ENCODE measurements around the gene EXT2. TPM values are rescaled to one million over a fixed set of nuclear protein-coding genes. Genes with fewer than 3 reads are reported as not detected.

EXT2 gene
- total RNA-seq, 1 experiment from 2014 or later, result 42.8 TPM

- Histone ChIP-seq H4K20me1 (ENCODE audit: insufficient read depth) (no peaks in the 10 kb centered on the region), H3K9me3 (ENCODE audit: control insufficient read depth in 1 of 2, insufficient read depth in 1 of 2, low read depth in 1 of 2, low read length in 2 of 2) (no peaks in the 10 kb centered on the region), H3K4me1 (ENCODE audit: control insufficient read depth in 1 of 2, insufficient read depth in 2 of 2, low read length in 2 of 2) (no peaks in the 10 kb centered on the region), H3K4me2 (ENCODE audit: low read length) (no peak overlapping the region), H2AFZ (ENCODE audit: low read depth, low read length, poor library complexity, severe bottlenecking) (no peak overlapping the region), H3K9me2 (ENCODE audit: insufficient read depth) (no peaks in the 10 kb centered on the region), H3K9ac (ENCODE audit: low read length) (no peak overlapping the region), H3K79me2 (ENCODE audit: insufficient read depth, low read length) (no peaks in the 10 kb centered on the region; the same call in 1 of the 2 replicates), H3K27ac (ENCODE audit: low read depth, low read length) (no peak overlapping the region), H3K27me3 (ENCODE audit: insufficient read depth, low read length) (no peaks in the 10 kb centered on the region), H3K4me3 (replicated peaks in 1 of 2; ENCODE audit: low read depth in 1 of 2, low read length in 2 of 2) (no peak overlapping the region), H3K36me3 (ENCODE audit: control insufficient read depth in 1 of 2, insufficient read depth in 2 of 2, low read length in 2 of 2) (peaks cover 10 to 12% of the 10 kb centered on the region in 2 experiments; a peak in 2 of 4 replicates)
- intact Hi-C loops (cut with micrococcal nuclease), result no loop called here
- RAD21 ChIA-PET (ENCODE audit: low non-redundant PET in 1 of 2, low total read pairs in 2 of 2, uncharacterized antibody in 2 of 2, unreplicated experiment in 2 of 2), result no interaction called here
- TF ChIP-seq SIN3A (IDR thresholded peaks at IDR 0.05; ENCODE audit: low read depth), result no peak
- TF ChIP-seq ZBTB33 (IDR thresholded peaks at IDR 0.05; ENCODE audit: extremely low read depth, insufficient replicate concordance, low read length), result no peak
- no peak for TF ChIP-seq EGR1 (IDR thresholded peaks at IDR 0.05; ENCODE audit: low read depth)
- no peak for TF ChIP-seq TCF7L2 (IDR thresholded peaks at IDR 0.05; ENCODE audit: borderline replicate concordance, extremely low read depth, insufficient read depth, insufficient read length)
- TF ChIP-seq CBX3 (IDR thresholded peaks at IDR 0.05; ENCODE audit: low read depth), result no peak
- no peak for TF ChIP-seq ELF1 (IDR thresholded peaks at IDR 0.05; ENCODE audit: borderline replicate concordance, low read depth)
- TF ChIP-seq ZNF274 (IDR thresholded peaks at IDR 0.05; ENCODE audit: low read depth, low read length), result no peak
- no peak for TF ChIP-seq ZFX (IDR thresholded peaks at IDR 0.05)
- TF ChIP-seq, protein P1, sequence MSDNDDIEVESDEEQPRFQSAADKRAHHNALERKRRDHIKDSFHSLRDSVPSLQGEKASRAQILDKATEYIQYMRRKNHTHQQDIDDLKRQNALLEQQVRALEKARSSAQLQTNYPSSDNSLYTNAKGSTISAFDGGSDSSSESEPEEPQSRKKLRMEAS (IDR thresholded peaks at IDR 0.05), result no peak
- no peak for TF ChIP-seq CEBPB (IDR thresholded peaks at IDR 0.05; ENCODE audit: low read depth)
- no peak for TF ChIP-seq EZH2phosphoT487 (IDR thresholded peaks at IDR 0.05; ENCODE audit: borderline replicate concordance)
- no peak for TF ChIP-seq SRF (IDR thresholded peaks at IDR 0.05; ENCODE audit: low read depth)
- no peak for TF ChIP-seq JUND (IDR thresholded peaks at IDR 0.05)
- TF ChIP-seq YY1 (IDR thresholded peaks at IDR 0.05; ENCODE audit: extremely low read depth, insufficient replicate concordance, low read depth, low read length), result no peak
- TF ChIP-seq RAD21 (IDR thresholded peaks at IDR 0.05; ENCODE audit: low read depth), result no peak
- BruUV-seq (replicated peaks), result no TSS peak
- POLR2A ChIA-PET, result no interaction called here
- CTCF ChIA-PET, result interaction anchor here (0.7 to 1.0 kb wide), 2 partner anchors 9 to 23 kb away, joined by 3 to 4 read pairs; no protein-coding TSS in a partner anchor
- no peak for ATAC-seq
- no peak for DNase-seq (ENCODE audit: low read depth, low spot score)
These were observed 20.9 kb downstream of the EXT2 start for GRCh38 chr11:44116234-44116830.
